SK-N-SH (cell line): ENCODE measurements around the gene PTPRD.

Source experiments
- CTCF ChIP-seq: fragments of 200-600 bp; sonication (generic); IDR thresholded peaks from 2 replicates; pipeline ENCODE4 v1.6.1; 2017; ENCODE audit warnings: antibody characterized with exemption, mild to moderate bottlenecking, moderate library complexity
- GATA2 ChIP-seq: sonication (generic); formaldehyde crosslinking; IDR thresholded peaks from 2 replicates; pipeline ENCODE4 v1.5.0; 2020; ENCODE audit warnings: mild to moderate bottlenecking, missing genetic modification reagents
- JUND ChIP-seq: IDR thresholded peaks from 2 replicates; pipeline ENCODE4 v1.4.0; 2012
- MAX ChIP-seq: IDR thresholded peaks from 2 replicates; pipeline ENCODE4 v1.4.0; 2012; ENCODE audit warnings: low read depth
- POLR2AphosphoS5 ChIP-seq: IDR thresholded peaks from 2 replicates; pipeline ENCODE4 v1.6.1; 2012; ENCODE audit warnings: low read depth, low read length
- RCOR1 ChIP-seq: fragments of 150-350 bp; IDR thresholded peaks from 2 replicates; pipeline ENCODE4 v1.6.1; 2017; ENCODE audit warnings: antibody characterized with exemption, low read length
- RXRA ChIP-seq: IDR thresholded peaks from 2 replicates; pipeline ENCODE4 v1.4.0; 2012; ENCODE audit warnings: low read depth, mild to moderate bottlenecking, borderline replicate concordance
- USF2 ChIP-seq: fragments of 150-350 bp; IDR thresholded peaks from 2 replicates; pipeline ENCODE4 v1.6.1; 2017; ENCODE audit warnings: antibody characterized with exemption, low read length, low read depth, borderline replicate concordance

- TF ChIP-seq CTCF (no peak), GATA2 (CRISPR knock-in tag) (no peak), RXRA (no peak), RCOR1 (no peak), MAX (no peak), POLR2AphosphoS5 (no peak), USF2 (no peak), JUND (no peak)
Measured at GRCh38 chr9:8660383-8660782, 1952.4 kb downstream of the PTPRD start.
